ENCODE measurements around the gene OCA2. TPM values are rescaled to one million over a fixed set of nuclear protein-coding genes. Genes with fewer than 3 reads are reported as not detected.
"Not testable (repeated sequence)": the region's sequence is repeated elsewhere in the genome, so short reads cannot be mapped to it uniquely, and the experiment has no call there.

Gene OCA2
- polyA plus RNA-seq, 1 experiment, result not detected

GRCh38 chr15:27767918-27768640, 331.0 kb downstream of the OCA2 start:
- TF ChIP-seq, protein P1, sequence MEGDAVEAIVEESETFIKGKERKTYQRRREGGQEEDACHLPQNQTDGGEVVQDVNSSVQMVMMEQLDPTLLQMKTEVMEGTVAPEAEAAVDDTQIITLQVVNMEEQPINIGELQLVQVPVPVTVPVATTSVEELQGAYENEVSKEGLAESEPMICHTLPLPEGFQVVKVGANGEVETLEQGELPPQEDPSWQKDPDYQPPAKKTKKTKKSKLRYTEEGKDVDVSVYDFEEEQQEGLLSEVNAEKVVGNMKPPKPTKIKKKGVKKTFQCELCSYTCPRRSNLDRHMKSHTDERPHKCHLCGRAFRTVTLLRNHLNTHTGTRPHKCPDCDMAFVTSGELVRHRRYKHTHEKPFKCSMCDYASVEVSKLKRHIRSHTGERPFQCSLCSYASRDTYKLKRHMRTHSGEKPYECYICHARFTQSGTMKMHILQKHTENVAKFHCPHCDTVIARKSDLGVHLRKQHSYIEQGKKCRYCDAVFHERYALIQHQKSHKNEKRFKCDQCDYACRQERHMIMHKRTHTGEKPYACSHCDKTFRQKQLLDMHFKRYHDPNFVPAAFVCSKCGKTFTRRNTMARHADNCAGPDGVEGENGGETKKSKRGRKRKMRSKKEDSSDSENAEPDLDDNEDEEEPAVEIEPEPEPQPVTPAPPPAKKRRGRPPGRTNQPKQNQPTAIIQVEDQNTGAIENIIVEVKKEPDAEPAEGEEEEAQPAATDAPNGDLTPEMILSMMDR (IDR thresholded peaks at IDR 0.05; ENCODE audit: low read depth, low read length), result no peak
- Histone ChIP-seq H3K27me3 (ENCODE audit: control insufficient read depth, insufficient read depth, low read length) (no peaks in the 10 kb centered on the region), H3K27ac (ENCODE audit: low read depth, low read length) (no peak overlapping the region), H3K9me3 (ENCODE audit: control insufficient read depth, insufficient read depth, low read length) (peaks cover 51% of the 10 kb centered on the region), H3K4me3 (ENCODE audit: low read depth, low read length) (no peak overlapping the region)
- no peak for DNase-seq (ENCODE audit: low read depth, low spot score)
- ChIA-PET POLR2A (interaction anchor here (0.6 kb wide), 1 partner anchor 36 kb away, joined by 3 read pairs; no protein-coding TSS in a partner anchor), CTCF (no interaction called here)

GRCh38 chr15:27767430-27767829, 331.7 kb downstream of the OCA2 start:
- CTCF ChIA-PET; H3K27me3 ChIP-seq (ENCODE audit: control insufficient read depth, insufficient read depth, low read length); H3K27ac ChIP-seq (ENCODE audit: low read depth, low read length); H3K4me3 ChIP-seq (ENCODE audit: low read depth, low read length); POLR2A ChIA-PET; DNase-seq (ENCODE audit: low read depth, low spot score): not testable (repeated sequence)
- peaks cover 51% of the 10 kb centered on the region for H3K9me3 ChIP-seq (ENCODE audit: control insufficient read depth, insufficient read depth, low read length)

GRCh38 chr15:27764339-27764738, 334.8 kb downstream of the OCA2 start:
- Histone ChIP-seq H3K4me3 (ENCODE audit: low read depth, low read length) (no peak overlapping the region), H3K27ac (ENCODE audit: low read depth, low read length) (no peak overlapping the region), H3K27me3 (ENCODE audit: control insufficient read depth, insufficient read depth, low read length) (no peaks in the 10 kb centered on the region), H3K9me3 (ENCODE audit: control insufficient read depth, insufficient read depth, low read length) (peaks cover 32% of the 10 kb centered on the region)
- TF ChIP-seq, protein P1 (IDR thresholded peaks at IDR 0.05; ENCODE audit: low read depth, low read length), result no peak
- DNase-seq (ENCODE audit: low read depth, low spot score), result no peak
- ChIA-PET CTCF (no interaction called here), POLR2A (no interaction called here)

- Histone ChIP-seq H3K27ac (ENCODE audit: low read depth, low read length) (no peak overlapping the region), H3K27me3 (ENCODE audit: control insufficient read depth, insufficient read depth, low read length) (no peaks in the 10 kb centered on the region), H3K9me3 (ENCODE audit: control insufficient read depth, insufficient read depth, low read length) (peaks cover 26% of the 10 kb centered on the region), H3K4me3 (ENCODE audit: low read depth, low read length) (no peak overlapping the region)
- no peak for DNase-seq (ENCODE audit: low read depth, low spot score)
- ChIA-PET CTCF (no interaction called here), POLR2A (no interaction called here)
- TF ChIP-seq, protein P1 (IDR thresholded peaks at IDR 0.05; ENCODE audit: low read depth, low read length), result no peak
Observed at GRCh38 chr15:27763514-27763913, 335.6 kb downstream of the OCA2 start.

DNA sequence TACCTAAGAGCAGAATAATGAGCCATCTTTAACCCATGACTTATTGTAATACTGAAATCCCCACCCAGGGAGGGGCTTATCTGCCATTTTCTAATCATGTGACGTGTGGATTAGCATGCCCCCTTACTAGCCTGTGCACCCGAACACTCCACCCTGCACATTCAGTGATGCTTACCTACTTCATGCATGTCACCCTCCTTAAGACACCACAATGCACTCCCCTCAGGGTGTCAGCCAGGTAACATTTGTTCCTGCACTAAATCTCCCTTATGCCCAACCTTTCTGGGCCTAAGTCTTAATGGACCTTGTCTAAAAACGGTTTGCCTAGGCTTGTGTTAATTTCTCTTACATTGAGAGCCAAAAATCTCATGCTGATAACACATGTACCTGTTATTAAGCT, 336.6 kb downstream of the OCA2 start:
- POLR2A ChIA-PET, result no interaction called here
- H3K4me3 ChIP-seq (ENCODE audit: low read depth, low read length), result no peak overlapping the region
- CTCF ChIA-PET, result no interaction called here
- H3K27me3 ChIP-seq (ENCODE audit: control insufficient read depth, insufficient read depth, low read length), result no peaks in the 10 kb centered on the region
- DNase-seq (ENCODE audit: low read depth, low spot score), result no peak
- TF ChIP-seq, protein P1 (IDR thresholded peaks at IDR 0.05; ENCODE audit: low read depth, low read length), result no peak
- peaks cover 17% of the 10 kb centered on the region for H3K9me3 ChIP-seq (ENCODE audit: control insufficient read depth, insufficient read depth, low read length)
- no peak overlapping the region for H3K27ac ChIP-seq (ENCODE audit: low read depth, low read length)
